ENCODE data around the gene RARB. TPM values are rescaled to one million over a fixed set of nuclear protein-coding genes. Genes with fewer than 3 reads are reported as not detected.

Gene RARB
- total RNA-seq, 2 donors from 2014 or later: 21.5 to 21.9 TPM

- peaks cover 4% of the 10 kb centered on the region for H3K36me3 ChIP-seq (ENCODE audit: control insufficient read depth, insufficient read depth, low read length)
- H3K4me3 Mint-ChIP-seq: no peak overlapping the region
These were observed 120.0 kb downstream of the RARB start for GRCh38 chr3:25547943-25548674.

GRCh38 chr3:25548836-25549235, 120.8 kb downstream of the RARB start:
- no peak overlapping the region for H3K4me3 Mint-ChIP-seq
- DNase-seq: no peak
- 90 to 100% methylated on average over 2 of the region's 2 CpGs for WGBS, 2 experiments (ENCODE audit: insufficient coverage in 1 of 2, insufficient read length in 1 of 2)
- H3K9me3 Mint-ChIP-seq: peaks cover 5% of the 10 kb centered on the region
- peaks cover 4% of the 10 kb centered on the region for H3K4me1 Mint-ChIP-seq
- TF ChIP-seq CTCF (conservative IDR thresholded peaks at IDR 0.05): peak; percentile 36
- no peaks in the 10 kb centered on the region for H3K27me3 Mint-ChIP-seq (ENCODE audit: insufficient read depth)
- Histone ChIP-seq H3K4me1 (ENCODE audit: control insufficient read depth, insufficient read depth, low read length) (no peaks in the 10 kb centered on the region), H3K27me3 (ENCODE audit: control insufficient read depth, insufficient read depth, low read length, poor library complexity, severe bottlenecking) (no peaks in the 10 kb centered on the region), H3K4me3 (ENCODE audit: low read length) (no peak overlapping the region), H3K27ac (ENCODE audit: low read depth, low read length) (no peak overlapping the region), H3K9me3 (ENCODE audit: control insufficient read depth, low read length) (no peaks in the 10 kb centered on the region), H3K36me3 (ENCODE audit: control insufficient read depth, insufficient read depth, low read length) (peaks cover 4% of the 10 kb centered on the region), H3K9ac (ENCODE audit: extremely low read depth, low read length, poor library complexity, severe bottlenecking) (no peak overlapping the region)
- peaks cover 18% of the 10 kb centered on the region for H3K36me3 Mint-ChIP-seq (ENCODE audit: low read depth)
- no peak overlapping the region for H3K27ac Mint-ChIP-seq

More at GRCh38 chr3:25547943-25548674, 120.0 kb downstream of the RARB start:
- Mint-ChIP-seq H3K36me3 (ENCODE audit: low read depth) (peaks cover 13% of the 10 kb centered on the region), H3K27me3 (ENCODE audit: insufficient read depth) (no peaks in the 10 kb centered on the region), H3K27ac (no peak overlapping the region), H3K4me1 (no peaks in the 10 kb centered on the region), H3K9me3 (peaks cover 5% of the 10 kb centered on the region)
- Histone ChIP-seq H3K4me3 (ENCODE audit: low read length) (no peak overlapping the region), H3K9me3 (ENCODE audit: control insufficient read depth, low read length) (no peaks in the 10 kb centered on the region), H3K9ac (ENCODE audit: extremely low read depth, low read length, poor library complexity, severe bottlenecking) (no peak overlapping the region), H3K27ac (ENCODE audit: low read depth, low read length) (no peak overlapping the region), H3K27me3 (ENCODE audit: control insufficient read depth, insufficient read depth, low read length, poor library complexity, severe bottlenecking) (no peaks in the 10 kb centered on the region), H3K4me1 (ENCODE audit: control insufficient read depth, insufficient read depth, low read length) (no peaks in the 10 kb centered on the region)
- WGBS, 2 experiments (ENCODE audit: insufficient coverage in 1 of 2, insufficient read length in 1 of 2): 82% methylated on average over 1 of the region's 1 CpG; no CpG with 5 or more reads in 1 of the 2 experiments
- no peak for DNase-seq
- no peak for TF ChIP-seq CTCF (conservative IDR thresholded peaks at IDR 0.05)

DNA sequence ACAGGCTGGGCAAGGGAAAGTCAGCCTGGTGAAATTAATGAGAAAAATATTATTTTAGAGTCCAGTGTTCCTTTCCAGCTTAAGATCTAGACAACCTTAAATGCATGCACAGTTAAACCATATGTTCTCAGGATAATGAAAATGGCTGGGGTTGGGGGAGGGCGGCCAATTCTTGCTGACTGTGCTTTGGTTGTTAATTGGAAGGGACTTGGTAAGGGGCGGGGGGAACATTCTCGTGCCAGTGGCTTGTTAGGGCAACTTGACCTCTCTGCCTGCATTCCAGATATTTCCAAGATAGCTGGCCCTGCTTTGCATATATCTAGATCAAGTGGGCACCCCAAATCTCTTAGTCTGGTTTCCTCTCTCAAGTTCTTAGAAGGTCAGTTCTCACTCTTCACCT, 124.2 kb downstream of the RARB start:
- Histone ChIP-seq H3K27me3 (ENCODE audit: control insufficient read depth, insufficient read depth, low read length, poor library complexity, severe bottlenecking) (no peaks in the 10 kb centered on the region), H3K4me3 (ENCODE audit: low read length) (no peak overlapping the region), H3K36me3 (ENCODE audit: control insufficient read depth, insufficient read depth, low read length) (no peaks in the 10 kb centered on the region), H3K9me3 (ENCODE audit: control insufficient read depth, low read length) (no peaks in the 10 kb centered on the region), H3K27ac (ENCODE audit: low read depth, low read length) (no peak overlapping the region), H3K4me1 (ENCODE audit: control insufficient read depth, insufficient read depth, low read length) (no peaks in the 10 kb centered on the region), H3K9ac (ENCODE audit: extremely low read depth, low read length, poor library complexity, severe bottlenecking) (no peak overlapping the region)
- no peak overlapping the region for H3K4me3 Mint-ChIP-seq
- H3K36me3 Mint-ChIP-seq (ENCODE audit: low read depth): peaks cover 22% of the 10 kb centered on the region
- peaks cover 6% of the 10 kb centered on the region for H3K4me1 Mint-ChIP-seq
- WGBS, 2 experiments (ENCODE audit: insufficient coverage in 1 of 2, insufficient read length in 1 of 2): 84 to 100% methylated on average over 1 to 3 of the region's 3 CpGs
- no peaks in the 10 kb centered on the region for H3K27me3 Mint-ChIP-seq (ENCODE audit: insufficient read depth)
- no peak for DNase-seq
- TF ChIP-seq CTCF (conservative IDR thresholded peaks at IDR 0.05): no peak
- no peak overlapping the region for H3K27ac Mint-ChIP-seq
- H3K9me3 Mint-ChIP-seq: peaks cover 5% of the 10 kb centered on the region
